ENCODE measurements around the gene ERVW-1. TPM values are rescaled to one million over a fixed set of nuclear protein-coding genes. Genes with fewer than 3 reads are reported as not detected.

Gene ERVW-1
- total RNA-seq, 1 donor from 2014 or later, result not detected

- DNase-seq (ENCODE audit: low read depth) (no peak), FAIRE-seq (no peak)
- no peaks in the 10 kb centered on the region for H3K27me3 ChIP-seq (ENCODE audit: control insufficient read depth, insufficient read depth, low read length)
- no peak for TF ChIP-seq CTCF (IDR thresholded peaks at IDR 0.05; ENCODE audit: insufficient read depth, low read length, severe bottlenecking)
- no peak overlapping the region for H3K4me3 ChIP-seq (ENCODE audit: low read depth, low read length)
- H3K36me3 ChIP-seq (ENCODE audit: control insufficient read depth, insufficient read depth, low read length), result no peaks in the 10 kb centered on the region
Measured at GRCh38 chr7:92506363-92506762, 28.6 kb upstream of the ERVW-1 start.

- FAIRE-seq (no peak), DNase-seq (ENCODE audit: low read depth) (no peak)
- Histone ChIP-seq H3K4me3 (ENCODE audit: low read depth, low read length) (no peak overlapping the region), H3K36me3 (ENCODE audit: control insufficient read depth, insufficient read depth, low read length) (no peaks in the 10 kb centered on the region), H3K27me3 (ENCODE audit: control insufficient read depth, insufficient read depth, low read length) (no peaks in the 10 kb centered on the region)
- no peak for TF ChIP-seq CTCF (IDR thresholded peaks at IDR 0.05; ENCODE audit: insufficient read depth, low read length, severe bottlenecking)
Measured at GRCh38 chr7:92504563-92504962, 26.8 kb upstream of the ERVW-1 start.

- TF ChIP-seq CTCF (IDR thresholded peaks at IDR 0.05; ENCODE audit: insufficient read depth, low read length, severe bottlenecking), result no peak
- DNase-seq (ENCODE audit: low read depth), result no peak
- no peak for FAIRE-seq
- no peak overlapping the region for H3K4me3 ChIP-seq (ENCODE audit: low read depth, low read length)
- H3K36me3 ChIP-seq (ENCODE audit: control insufficient read depth, insufficient read depth, low read length), result no peaks in the 10 kb centered on the region
- no peaks in the 10 kb centered on the region for H3K27me3 ChIP-seq (ENCODE audit: control insufficient read depth, insufficient read depth, low read length)
Measured at GRCh38 chr7:92503767-92504166, 26.0 kb upstream of the ERVW-1 start.

- Histone ChIP-seq H3K4me3 (ENCODE audit: low read depth, low read length) (no peak overlapping the region), H3K27me3 (ENCODE audit: control insufficient read depth, insufficient read depth, low read length) (no peaks in the 10 kb centered on the region), H3K36me3 (ENCODE audit: control insufficient read depth, insufficient read depth, low read length) (peaks cover 2% of the 10 kb centered on the region)
- DNase-seq (ENCODE audit: low read depth), result no peak
- FAIRE-seq, result no peak
- TF ChIP-seq CTCF (IDR thresholded peaks at IDR 0.05; ENCODE audit: insufficient read depth, low read length, severe bottlenecking), result no peak
Measured at GRCh38 chr7:92498557-92498956, 20.8 kb upstream of the ERVW-1 start.

- H3K27me3 ChIP-seq (ENCODE audit: control insufficient read depth, insufficient read depth, low read length), result no peaks in the 10 kb centered on the region
- H3K4me3 ChIP-seq (ENCODE audit: low read depth, low read length), result no peak overlapping the region
- DNase-seq (ENCODE audit: low read depth), result peak; percentile 27
- FAIRE-seq, result no peak
- no peak for TF ChIP-seq CTCF (IDR thresholded peaks at IDR 0.05; ENCODE audit: insufficient read depth, low read length, severe bottlenecking)
- H3K36me3 ChIP-seq (ENCODE audit: control insufficient read depth, insufficient read depth, low read length), result peaks cover 2% of the 10 kb centered on the region
Measured at GRCh38 chr7:92496876-92497275, 19.1 kb upstream of the ERVW-1 start.

GRCh38 chr7:92489634-92490033 lies 11.9 kb upstream of the ERVW-1 start:
- FAIRE-seq, result no peak
- peaks cover 3% of the 10 kb centered on the region for H3K36me3 ChIP-seq (ENCODE audit: control insufficient read depth, insufficient read depth, low read length)
- no peak for DNase-seq (ENCODE audit: low read depth)

More at GRCh38 chr7:92489634-92490033, 11.9 kb upstream of the ERVW-1 start:
- TF ChIP-seq CTCF (IDR thresholded peaks at IDR 0.05; ENCODE audit: insufficient read depth, low read length, severe bottlenecking), result no peak
- Histone ChIP-seq H3K4me3 (ENCODE audit: low read depth, low read length) (no peak overlapping the region), H3K27me3 (ENCODE audit: control insufficient read depth, insufficient read depth, low read length) (no peaks in the 10 kb centered on the region)
